NCI-H1092 treated with DMSO at 0.1 percent for 48 hours (cell line): ENCODE measurements around the gene OXLD1.

Experiments
- DNase-seq: peaks from one replicate; lab custom pipeline; 2025; lab: John Stamatoyannopoulos, UW

The OXLD1 gene

DNA sequence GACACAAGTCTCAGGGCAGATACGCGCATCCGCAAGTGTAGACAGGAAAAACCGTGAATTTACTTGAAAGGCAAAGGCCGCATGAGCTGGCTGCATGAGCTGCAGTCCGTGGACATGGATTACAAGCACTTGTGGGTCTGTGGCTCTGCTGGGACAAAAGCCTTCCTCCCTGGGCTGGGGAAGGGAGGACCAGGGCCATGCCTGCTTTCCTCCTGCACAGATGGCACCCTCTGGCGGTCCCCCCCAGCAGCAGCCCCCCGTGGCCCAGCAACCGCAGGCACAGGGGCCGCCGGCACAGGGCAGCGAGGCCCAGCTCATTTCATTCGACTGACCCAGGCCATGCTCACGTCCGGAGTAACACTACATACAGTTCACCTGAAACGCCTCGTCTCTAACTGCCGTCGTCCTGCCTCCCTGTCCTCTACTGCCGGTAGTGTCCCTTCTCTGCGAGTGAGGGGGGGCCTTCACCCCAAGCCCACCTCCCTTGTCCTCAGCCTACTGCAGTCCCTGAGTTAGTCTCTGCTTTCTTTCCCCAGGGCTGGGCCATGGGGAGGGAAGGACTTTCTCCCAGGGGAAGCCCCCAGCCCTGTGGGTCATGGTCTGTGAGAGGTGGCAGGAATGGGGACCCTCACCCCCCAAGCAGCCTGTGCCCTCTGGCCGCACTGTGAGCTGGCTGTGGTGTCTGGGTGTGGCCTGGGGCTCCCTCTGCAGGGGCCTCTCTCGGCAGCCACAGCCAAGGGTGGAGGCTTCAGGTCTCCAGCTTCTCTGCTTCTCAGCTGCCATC is 35.1 kb upstream of the OXLD1 start:
- no peak for DNase-seq

DNA sequence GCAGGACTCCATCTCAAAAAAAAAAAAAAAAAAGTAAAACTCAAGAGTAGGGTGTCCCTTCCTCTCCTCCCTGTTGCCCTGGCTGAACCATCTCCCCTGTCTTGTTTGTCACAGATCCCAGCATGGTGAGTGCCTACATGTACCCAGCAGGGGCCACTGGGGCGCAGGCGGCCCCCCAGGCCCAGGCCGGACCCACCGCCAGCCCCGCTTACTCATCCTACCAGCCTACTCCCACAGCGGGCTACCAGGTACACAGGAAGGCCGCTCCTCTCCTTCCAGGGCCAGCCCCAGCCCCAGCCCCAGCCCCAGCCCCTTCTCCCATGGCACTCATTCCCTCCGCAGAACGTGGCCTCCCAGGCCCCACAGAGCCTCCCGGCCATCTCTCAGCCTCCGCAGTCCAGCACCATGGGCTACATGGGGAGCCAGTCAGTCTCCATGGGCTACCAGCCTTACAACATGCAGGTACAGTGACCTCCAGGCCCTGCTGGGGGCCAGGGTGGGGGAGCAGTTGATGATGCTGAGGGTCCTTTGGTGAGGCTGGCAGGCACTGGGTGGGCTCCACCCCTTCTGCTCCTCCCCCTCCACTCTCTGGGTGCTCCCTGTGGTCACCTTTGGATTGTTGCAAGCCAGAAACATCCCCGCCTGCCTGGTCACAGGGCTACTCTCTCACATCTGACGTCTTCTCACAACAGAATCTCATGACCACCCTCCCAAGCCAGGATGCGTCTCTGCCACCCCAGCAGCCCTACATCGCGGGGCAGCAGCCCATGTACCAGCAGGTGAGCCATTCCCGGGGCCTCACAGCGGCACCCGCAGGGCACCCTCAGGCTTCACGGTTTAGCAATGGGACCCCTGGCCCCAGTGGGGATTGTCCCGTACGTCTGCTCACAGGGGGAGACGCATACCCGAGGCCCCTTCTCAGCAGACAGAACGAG is 34.2 kb upstream of the OXLD1 start:
- DNase-seq, result no peak

DNA sequence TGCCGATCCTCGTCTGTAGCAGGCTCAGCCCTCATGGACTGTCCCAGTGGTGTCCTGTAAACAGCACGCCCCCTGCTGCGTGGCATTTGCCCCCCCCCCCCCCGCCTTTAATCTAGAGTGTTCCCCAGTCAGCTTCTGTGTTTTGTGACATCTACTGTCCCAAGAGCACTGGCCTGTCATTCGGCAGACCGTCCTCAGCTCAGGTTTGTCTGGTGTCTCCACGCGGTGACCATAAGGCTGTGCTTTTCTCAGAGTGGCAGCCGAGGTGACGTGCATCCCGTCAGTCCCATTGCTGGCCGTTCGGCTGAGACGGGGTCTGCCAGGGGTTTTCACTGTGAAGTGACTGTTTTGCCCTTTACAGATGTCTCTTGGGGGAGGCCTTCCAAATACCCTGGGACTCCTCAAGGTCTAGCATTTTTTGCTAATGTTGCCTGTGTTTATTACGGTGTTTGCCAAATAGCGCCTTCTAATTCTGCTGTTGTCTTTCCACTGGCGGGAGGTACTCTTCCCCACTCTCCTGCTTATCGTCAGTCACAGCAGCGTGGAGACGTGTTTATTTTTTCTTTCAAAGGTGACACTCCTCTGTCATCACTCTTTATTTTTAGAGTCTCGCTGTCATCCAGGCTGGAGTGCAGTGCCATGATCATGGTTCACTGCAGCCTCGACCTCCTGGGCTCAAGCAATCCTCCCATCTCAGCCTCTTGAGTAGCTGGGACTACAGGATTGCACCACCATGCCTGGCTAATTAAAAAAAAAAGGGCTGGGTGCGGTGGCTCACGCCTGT is 31.0 kb upstream of the OXLD1 start:
- no peak for DNase-seq

DNA sequence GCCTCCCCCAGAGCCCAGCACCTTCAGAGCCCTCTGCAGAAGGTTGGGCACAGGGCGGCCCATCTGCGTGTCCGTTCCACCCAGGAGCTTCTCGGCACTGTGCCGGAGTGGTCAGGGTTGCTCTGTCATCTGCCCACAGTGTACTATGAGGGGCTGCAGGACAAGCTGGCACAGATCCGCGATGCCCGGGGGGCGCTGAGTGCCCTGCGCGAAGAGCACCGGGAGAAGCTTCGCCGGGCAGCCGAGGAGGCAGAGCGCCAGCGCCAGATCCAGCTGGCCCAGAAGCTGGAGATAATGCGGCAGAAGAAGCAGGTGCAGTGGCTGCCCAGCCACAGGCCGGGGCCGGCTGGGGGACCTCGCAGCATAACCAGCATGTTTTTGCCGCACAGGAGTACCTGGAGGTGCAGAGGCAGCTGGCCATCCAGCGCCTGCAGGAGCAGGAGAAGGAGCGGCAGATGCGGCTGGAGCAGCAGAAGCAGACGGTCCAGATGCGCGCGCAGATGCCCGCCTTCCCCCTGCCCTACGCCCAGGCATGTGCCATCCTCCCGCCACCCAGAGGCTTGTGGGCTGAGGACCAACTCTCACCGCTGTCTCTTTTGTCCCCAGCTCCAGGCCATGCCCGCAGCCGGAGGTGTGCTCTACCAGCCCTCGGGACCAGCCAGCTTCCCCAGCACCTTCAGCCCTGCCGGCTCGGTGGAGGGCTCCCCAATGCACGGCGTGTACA is 30.0 kb upstream of the OXLD1 start:
- no peak for DNase-seq

DNA sequence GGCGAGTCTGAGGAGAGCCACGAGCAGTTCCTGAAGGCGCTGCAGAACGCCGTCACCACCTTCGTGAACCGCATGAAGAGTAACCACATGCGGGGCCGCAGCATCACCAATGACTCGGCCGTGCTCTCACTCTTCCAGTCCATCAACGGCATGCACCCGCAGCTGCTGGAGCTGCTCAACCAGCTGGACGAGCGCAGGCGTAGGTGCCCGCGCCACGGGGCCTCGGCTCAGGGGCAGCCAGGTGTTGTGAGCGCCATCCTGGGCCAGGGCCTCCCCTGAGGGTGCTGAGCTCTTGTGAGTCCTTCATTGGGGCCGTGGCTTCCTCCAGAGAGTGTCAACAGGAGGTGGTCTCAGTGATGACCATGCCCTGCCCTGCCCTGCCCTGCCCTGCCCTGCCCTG is 29.4 kb upstream of the OXLD1 start:
- no peak for DNase-seq

DNA sequence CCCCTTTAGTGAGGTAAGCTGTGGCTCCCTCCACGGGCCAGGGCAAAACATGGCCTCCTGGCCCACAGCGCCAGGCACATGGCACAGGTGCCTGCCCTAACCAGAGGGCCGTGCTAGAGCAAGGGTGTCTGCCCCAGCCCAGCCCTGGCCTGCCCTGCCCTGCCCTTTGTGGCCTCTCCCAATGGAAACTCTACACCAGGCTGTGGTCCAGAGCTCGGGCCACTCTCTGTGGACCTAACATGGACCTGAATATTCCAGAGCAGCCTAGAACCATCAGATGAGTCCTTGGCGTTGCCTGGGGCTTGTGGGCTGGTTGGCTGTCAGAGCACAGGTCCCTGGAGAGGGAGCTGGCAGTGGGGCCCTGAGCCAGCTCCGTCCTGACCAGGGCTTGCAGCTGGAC is 28.8 kb upstream of the OXLD1 start:
- DNase-seq, result no peak

DNA sequence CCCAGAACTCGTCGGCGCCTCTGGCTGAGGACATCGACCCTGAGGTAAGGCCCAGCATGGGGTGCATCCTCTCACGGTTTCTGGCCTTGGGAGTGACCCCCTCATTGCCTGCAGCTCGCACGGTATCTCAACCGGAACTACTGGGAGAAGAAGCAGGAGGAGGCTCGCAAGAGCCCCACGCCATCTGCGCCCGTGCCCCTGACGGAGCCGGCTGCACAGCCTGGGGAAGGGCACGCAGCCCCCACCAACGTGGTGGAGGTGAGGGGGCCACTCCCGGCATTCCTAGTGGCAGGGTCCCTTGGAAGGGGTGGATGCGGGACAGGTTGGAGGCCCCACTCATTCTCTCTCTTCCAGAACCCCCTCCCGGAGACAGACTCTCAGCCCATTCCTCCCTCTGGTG is 28.4 kb upstream of the OXLD1 start:
- DNase-seq, result no peak

DNA sequence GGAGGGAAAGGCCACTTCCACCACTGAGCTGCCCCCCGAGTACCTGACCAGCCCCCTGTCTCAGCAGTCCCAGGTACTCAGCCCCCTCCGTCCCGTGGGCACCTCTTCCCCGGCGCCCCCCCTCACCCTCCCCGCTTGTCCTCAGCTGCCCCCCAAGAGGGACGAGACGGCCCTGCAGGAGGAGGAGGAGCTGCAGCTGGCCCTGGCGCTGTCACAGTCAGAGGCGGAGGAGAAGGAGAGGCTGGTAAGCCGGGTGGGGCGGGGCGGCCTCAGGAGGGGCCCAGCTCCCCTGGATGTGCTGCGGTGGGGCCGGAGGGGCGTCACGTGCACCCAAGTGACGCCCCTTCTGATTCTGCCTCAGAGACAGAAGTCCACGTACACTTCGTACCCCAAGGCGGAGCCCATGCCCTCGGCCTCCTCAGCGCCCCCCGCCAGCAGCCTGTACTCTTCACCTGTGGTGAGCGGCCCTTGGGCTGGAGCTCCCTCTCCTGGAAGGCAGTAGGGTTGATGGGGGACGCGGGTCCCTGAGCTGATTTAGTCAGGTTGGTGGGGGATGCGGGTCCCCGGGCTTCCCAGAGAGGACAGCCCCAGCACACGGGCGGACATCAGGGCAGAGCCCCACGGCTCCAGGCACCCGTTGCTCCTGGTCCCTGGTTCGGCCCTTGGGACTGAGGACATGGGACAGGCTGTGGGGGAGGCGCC is 27.3 kb upstream of the OXLD1 start:
- DNase-seq, result no peak

DNA sequence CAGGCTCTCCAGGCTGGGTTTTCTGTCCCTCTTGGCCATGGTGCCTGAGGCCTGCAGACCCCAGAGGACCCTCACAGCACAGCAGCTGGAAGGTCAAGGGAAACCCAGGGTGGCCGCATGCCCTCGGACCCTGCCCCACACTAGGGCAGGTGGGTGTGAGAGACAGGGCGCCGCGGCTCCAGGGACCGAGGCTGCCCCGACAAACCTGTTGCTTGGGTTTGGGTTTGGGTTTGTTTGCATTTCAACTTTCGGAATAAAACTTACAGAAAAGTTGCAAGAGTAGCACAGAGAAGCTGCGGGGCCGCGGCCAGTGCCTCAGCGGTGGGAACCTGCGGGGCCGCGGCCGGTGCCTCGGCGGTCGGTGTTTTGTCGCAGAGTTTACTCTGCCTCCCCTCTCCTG is 25.2 kb upstream of the OXLD1 start:
- DNase-seq, result no peak

DNA sequence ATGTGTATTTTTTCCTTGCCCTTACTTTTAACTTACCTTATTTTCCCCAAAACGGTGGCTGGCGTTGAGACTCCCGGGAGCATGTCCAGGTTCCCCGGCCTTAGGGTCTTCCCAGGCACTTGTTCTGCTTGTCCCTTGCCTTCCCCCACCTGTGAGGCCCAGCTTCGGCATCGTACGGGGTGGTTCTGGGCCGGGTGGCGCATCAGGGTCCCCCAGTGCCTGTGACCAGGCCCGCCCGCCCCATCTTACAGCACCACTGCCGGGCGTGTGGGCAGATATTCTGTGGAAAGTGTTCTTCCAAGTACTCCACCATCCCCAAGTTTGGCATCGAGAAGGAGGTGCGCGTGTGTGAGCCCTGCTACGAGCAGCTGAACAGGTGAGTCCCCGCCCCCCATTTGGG is 24.8 kb upstream of the OXLD1 start:
- DNase-seq, result no peak

DNA sequence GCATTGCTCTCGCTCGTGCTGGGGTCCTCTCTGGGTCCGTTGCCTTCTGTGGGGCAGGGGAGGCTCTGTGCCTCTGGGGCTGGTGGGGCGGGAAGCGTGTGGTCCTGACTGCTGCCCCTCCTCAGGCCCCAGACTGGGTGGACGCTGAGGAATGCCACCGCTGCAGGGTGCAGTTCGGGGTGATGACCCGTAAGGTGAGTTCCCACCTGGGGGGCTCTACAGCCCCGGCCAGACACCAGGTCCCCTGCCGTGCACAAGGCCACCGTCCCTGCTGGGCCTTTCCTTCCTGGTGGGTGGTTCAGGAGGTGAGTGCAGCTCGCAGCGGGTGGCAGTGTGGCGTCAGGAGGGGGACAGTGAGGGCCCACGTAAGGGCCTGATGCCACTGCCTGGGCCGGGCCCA is 24.1 kb upstream of the OXLD1 start:
- DNase-seq, result no peak

DNA sequence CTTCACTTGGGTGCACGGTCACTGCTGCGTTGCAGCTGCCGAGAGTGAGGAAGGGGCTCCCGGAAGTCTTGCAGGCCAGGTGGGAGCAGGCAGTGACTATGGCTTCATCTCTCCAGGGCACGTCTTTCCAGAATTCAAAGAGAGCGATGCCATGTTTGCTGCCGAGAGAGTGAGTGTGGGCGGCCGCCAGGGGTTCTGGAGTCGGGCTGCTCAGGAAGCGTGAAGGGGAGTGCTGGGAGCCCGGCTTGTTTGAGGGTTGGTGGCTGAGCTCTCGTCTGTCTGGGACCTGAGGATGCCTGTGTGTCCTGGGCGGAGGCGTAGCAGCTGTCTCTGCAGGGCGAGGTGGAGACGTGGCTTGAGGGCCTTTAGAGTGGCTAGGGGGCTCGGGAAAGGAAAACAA is 23.7 kb upstream of the OXLD1 start:
- DNase-seq, result no peak

DNA sequence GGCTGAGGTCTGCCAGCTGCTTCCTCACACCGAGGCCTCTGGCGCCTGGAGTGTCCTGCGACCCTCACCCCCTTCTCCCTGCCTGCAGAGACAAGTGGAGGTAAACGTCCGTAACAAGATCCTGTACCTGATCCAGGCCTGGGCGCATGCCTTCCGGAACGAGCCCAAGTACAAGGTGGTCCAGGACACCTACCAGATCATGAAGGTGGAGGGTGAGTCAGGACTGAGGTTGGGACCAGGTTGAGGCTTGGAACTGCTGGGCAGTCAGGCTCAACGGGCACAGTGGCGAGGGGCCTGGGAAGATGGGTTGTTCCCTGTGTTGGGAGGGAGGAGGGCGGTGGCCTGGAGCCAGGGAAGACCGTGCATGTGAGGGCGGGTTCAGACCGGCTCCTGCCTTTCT is 22.2 kb upstream of the OXLD1 start:
- no peak for DNase-seq

DNA sequence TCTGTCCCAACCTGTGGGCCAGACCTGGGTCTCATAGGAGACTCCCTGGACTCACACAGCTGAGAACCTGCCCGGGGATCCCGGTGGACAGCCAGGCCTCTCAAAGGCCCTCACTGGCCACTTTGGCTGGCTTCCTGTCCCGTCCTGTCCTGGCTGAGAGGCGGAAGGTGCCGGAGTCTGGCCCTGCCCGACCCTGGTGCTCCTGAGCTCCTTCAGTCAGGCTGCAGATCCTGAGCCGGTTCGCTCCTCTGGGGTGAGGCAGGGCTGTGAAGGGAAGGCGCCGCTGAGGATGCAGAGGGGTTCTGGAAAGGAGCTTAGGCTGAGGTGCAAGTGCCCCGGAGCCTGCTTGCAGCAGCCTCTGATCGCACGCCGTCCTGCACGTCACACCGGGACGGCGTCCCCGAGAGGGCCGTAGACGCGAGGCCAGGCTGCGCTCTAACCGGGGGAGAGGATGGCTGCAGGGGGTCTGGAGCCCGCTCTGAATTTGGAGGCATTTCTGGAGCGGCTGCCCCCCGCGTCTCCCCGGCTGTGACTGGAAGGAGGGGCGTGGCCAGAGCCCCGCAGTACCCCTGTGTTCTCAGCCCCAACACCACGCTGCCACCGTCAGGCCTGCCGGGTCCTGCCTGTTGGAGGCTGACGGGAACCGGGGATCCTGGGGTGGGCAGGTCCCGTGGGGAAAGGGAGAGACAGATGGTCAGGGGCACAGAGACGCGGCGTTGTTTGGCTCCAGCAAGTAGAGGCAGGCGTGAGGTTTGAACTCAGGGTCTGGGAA is 21.6 kb upstream of the OXLD1 start:
- DNase-seq, result no peak

DNA sequence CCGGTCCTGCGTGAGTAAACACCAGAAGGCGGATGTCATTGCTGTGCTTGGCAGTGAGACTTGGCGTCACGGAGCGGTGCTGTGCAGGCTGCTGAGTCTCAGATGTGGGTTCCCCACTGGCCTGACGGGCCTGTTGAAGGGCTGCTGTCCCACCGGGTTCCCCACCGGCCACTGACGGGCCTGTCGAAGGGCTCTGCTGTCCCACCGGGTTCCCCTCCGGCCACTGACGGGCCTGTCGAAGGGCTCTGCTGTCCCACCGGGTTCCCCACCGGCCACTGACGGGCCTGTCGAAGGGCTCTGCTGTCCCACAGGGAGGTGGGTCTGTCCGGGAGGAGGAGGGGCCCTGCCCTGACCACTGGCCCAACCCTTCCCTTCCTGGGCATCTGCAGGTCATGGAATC is 20.2 kb upstream of the OXLD1 start:
- DNase-seq, result no peak

DNA sequence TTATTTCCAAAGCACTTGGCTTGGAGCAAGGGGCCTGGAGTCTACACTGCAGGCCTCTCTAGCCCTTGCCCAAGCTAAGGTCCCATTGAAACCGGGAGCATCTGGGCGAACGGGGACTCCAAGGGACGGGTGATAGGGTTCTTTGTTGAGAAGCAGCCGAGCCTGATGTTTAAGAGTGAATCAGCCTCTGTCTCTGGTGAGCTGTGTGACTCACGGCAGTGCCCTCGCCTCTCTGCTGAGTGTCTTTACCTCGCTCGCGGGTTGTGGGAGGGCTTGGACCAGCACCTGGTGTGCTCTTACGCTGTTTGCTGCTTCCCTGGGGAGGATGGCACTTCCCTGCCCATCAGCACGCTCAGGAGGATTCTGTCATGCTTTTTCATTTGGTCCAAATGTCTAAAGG is 18.7 kb upstream of the OXLD1 start:
- no peak for DNase-seq

DNA sequence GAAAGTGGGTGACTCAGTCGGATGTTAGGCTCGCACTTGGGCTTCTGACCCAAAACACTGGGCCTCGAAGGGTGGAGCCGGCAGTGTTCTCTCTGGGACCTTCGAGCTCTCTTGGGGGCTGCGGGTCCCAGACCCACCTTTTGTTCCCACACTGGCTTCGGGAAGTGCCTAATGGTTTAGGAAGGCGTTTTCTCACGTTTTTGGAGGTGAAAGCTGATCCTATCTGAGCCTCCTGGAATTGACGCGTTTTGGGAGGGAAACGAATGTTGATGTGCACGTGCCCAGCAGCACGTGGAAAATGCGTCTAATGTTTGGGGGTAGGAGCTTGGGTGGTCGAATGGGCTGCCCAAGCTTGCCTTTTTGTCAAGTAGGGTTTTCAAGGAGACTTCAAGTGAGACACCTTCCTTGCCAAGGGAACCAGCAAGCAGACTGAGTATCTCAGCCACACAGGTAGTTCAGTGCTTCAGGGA is 18.1 kb upstream of the OXLD1 start:
- DNase-seq, result no peak

DNA sequence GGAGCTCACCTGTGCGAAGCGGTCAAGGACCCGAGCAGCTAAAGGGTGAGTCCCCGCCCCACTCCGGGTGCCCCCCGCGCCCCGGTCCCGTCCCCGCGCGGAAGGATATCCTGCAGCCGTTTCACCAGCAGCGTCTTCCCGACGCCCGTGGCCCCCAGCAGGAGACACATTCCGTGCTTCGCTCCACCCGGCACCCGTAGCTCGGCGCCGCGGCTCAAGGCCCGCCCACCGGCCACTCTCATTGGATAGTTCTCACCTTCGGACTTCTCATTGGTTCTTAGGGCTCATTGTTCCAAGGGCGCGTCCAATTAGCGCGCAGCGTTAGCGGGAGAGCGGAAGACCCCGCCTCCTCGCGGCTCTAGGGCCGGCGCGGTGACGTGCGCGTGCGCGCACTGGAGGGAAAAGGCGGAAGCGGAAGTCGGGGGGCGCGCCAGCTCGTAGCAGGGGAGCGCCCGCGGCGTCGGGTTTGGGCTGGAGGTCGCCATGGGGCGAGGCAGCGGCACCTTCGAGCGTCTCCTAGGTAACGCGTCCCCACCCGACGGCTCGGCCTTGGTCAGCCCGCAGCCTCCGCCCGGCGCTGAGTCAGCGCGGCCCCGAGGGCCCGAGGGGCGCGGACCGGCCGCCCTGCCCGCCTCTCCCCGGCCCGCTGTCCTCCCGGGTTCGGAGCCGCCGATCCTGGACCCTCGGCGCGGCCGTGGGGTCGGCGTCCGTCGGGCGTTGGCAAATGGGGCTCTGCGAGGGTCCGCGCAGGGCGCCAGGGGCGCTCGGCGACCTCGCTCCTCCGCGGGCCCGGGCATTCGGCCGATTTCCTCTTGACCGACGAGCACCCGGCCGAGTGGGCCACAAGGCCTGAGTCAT is 17.4 kb upstream of the OXLD1 start, which contains the start of the genes ARL16 and HGS:
ARL16 (minus strand) TSS at position 214 of the 858 bp plus-strand sequence; CDS start at position 170, 44 bp downstream.
HGS (plus strand) TSS at position 428 of the 858 bp plus-strand sequence; CDS start at position 484, 56 bp downstream.
- peak; percentile 98 for DNase-seq

DNA sequence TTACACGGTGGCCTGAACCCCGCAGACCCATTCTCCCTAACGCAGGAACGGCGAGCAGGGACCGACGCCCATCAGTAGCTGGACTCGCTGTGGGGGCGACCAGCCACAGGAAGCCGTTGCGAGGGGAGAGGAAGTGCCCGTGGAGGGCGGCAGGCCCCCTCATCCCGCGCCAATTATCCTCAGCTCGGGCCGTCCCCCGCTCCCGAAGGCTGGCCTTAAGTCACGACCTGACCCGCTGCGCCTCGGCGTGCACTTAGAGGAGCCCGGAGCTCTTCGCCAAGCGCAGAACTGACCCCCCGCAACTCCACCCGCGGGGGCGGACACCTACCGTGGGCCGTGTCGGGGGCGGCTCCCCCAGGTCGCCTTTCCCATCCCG is 16.8 kb upstream of the OXLD1 start:
- DNase-seq, result no peak
